Activated CD4-positive, alpha-beta T cell treated with anti-CD3 and anti-CD28 coated beads, Interleukin-2, amount 50 U/mL, for 16 hours (primary cell): ENCODE results near the gene TBP.
"Not testable (repeated sequence)": the region's sequence is repeated elsewhere in the genome, so short reads cannot be mapped to it uniquely, and the experiment has no call there.

ENCODE experiments used
- DNase-seq: peaks from one replicate; pipeline ENCODE4 v3.0.0-alpha.2; 2020

TBP gene

GRCh38 chr6:170536671-170537070 is 17.5 kb upstream of the TBP start:
- no peak for DNase-seq

DNA sequence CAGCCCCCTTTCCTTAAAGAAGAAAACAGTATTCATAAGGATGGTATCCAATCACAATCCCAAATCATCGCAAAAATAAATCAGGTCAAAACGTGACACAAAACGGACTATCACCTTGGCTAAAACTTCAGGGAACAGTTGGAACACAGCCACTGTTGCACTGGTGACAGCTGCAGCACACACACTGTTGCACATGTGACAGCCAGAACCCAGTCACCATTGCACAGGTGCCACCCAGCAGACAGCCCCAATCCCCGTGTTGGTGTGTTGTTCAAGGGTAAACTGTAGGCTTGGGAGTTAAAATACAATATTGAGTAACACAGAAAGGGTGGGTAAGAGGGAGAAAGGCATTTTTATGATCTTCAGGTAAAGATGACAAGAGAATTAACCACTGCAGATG is 16.8 kb upstream of the TBP start:
- no peak for DNase-seq

GRCh38 chr6:170542031-170542719 is 12.0 kb upstream of the TBP start:
- DNase-seq: no peak

DNA sequence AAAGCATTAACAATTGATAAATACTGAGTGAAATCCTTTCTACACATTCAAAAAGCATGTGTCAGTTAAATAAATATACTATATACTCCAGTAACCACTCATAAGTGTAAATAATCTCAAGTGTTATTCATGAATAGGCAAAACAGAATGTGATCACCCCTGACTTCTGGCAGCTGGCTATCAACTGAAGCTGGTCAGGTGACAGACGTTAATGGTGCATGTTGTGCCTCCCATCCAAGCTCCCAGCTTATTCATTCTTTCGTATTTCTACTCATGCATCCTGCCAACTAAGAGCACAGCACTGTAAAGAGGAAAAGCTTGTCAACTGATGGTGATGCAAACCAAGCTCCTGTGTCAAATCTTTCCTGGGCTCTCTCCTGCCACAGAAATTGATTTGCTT is 8.8 kb upstream of the TBP start:
- DNase-seq: no peak

GRCh38 chr6:170552765-170553533 is 1.2 kb upstream of the TBP start, which contains the start of gene PSMB1:
TSS of gene PSMB1 (minus strand) at chr6:170553307. CDS start at chr6:170553242, 65 bp downstream.
- DNase-seq: peak; percentile 92

DNA sequence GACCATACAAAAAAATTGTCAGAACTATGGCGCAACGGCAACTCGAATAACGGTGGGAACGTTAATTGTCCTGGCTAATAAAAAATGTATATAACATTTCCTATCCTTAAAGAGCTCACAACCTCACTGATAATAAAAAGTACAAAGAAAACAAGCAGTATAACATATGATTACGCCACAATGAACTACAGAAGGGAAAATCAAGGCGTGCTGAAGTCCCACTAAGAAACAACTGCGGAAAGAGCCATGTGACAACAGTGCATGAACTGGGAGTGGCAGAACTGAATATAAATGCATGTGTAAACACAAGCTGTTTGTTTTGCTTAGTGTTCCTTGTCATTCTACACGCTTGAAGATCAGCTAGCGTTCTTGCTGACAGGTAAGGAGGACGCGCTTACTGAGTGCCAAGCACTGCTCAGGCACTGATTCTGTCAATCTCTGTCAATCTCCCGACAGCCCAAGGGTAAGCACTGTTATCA is 596 bp upstream of the TBP start:
- no peak for DNase-seq

GRCh38 chr6:170554796-170555137 is 598 bp downstream of the TBP start:
- peak; percentile 9 for DNase-seq

- DNase-seq: no peak
Observed at GRCh38 chr6:170555305-170555704, 1.1 kb downstream of the TBP start.

- no peak for DNase-seq
Observed at GRCh38 chr6:170561555-170561954, 7.4 kb downstream of the TBP start.

DNA sequence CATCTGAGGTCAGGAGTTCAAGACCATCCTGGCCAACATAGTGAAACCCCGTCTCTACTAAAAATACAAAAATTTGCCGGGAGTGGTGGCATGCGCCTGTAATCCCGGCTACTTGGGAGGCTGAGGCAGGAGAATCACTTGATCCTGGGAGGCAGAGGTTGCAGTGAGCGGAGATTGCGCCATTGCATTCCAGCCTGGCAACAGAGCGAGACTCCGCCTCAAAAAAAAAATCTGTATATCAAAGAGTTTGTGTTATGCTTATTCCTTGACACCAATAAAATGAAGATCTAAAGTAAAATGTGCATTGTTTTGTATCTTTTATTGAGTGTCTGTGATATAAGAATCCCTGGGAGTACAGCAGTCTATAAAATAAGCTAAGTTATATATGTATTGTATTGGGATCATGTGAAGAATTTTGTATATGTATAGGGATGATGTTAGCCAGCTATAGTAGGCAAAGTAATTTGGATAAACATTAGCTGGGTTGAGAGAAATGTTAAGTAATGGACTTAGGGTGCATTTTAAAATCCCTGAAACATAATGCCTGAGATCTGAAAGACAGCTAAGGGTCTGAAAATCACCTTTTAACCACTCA is 10.9 kb downstream of the TBP start:
- DNase-seq: no peak

DNA sequence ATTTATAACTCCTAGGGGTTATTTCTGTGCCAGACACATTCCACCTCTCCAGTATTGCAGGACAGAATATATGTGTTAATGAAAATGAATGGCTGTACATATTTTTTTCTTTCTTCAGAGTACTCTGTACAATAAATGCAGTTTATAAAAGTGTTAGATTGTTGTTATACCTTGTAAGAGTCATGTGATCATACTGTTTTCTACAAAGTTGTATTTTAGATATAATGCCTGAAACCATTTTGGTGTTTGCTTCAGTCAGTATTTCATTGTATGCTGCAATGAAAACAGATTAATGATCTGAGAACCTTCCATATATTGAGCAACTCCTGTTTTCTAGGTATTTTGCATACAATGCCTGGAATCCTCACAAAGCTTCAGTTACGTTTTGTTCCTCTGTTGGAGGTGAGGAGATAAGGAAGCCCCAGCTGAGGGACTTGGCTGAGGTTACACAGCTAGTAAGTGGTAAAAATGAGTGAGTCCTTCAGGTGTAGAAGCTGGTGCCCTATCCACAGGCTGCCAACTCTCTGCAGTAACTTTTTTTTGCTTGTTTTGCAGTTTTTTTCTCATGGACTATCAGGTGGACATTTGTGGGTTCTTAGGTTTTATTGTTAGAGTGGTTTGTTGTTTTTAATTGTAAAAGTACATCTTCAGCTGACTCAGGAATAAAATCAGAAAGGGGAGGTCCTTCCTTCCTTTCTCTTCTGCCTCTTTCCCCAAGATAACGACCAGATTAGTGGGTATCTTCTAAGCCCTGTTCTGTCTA is 18.7 kb downstream of the TBP start:
- no peak for DNase-seq

GRCh38 chr6:170575250-170575649 is 21.1 kb downstream of the TBP start:
- DNase-seq: no peak

DNA sequence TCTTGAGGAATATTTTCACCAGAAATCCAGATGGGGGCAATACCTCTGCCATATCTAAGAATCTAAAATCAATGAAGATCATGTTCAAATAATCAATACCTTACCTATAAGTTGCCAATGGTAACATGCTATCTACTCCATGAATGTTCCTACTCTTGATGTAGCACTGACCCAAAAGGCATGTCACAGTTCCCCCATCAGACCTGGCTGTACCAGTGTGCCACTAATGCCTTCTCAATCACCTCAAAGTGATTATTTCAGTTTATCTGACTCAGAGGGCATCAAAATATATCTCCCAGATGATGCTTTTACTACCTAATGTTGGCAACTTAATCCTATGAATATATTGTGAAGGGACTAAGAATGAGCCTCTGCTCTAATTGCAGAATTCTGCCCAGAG is 24.7 kb downstream of the TBP start:
- DNase-seq: no peak

DNA sequence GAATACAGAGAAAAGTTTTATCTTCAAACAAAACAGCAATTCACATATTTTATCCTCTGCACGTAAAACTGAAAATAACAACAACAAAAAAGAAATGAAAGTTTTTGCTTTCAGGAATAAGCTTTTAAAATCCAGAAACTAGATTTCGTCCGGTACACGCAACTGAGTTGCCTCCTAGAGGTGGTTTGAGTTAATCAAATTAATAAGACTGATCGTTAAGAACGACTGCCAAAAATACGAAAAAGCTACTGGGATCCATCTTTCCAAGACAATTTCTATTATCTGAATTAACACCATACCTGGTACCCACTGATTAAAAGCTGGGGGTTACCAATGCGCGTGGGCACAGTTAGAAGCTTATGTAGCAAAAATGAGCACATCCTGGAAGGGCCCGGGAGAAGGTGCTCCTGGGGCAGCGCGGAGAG is 29.6 kb downstream of the TBP start:
- peak; percentile 10 for DNase-seq

- peak; percentile 96 for DNase-seq
Observed at GRCh38 chr6:170584181-170584953, 30.2 kb downstream of the TBP start, which contains the start of gene PDCD2. TSS of gene PDCD2 (minus strand) at chr6:170584637. CDS start at chr6:170584581, 56 bp downstream.

DNA sequence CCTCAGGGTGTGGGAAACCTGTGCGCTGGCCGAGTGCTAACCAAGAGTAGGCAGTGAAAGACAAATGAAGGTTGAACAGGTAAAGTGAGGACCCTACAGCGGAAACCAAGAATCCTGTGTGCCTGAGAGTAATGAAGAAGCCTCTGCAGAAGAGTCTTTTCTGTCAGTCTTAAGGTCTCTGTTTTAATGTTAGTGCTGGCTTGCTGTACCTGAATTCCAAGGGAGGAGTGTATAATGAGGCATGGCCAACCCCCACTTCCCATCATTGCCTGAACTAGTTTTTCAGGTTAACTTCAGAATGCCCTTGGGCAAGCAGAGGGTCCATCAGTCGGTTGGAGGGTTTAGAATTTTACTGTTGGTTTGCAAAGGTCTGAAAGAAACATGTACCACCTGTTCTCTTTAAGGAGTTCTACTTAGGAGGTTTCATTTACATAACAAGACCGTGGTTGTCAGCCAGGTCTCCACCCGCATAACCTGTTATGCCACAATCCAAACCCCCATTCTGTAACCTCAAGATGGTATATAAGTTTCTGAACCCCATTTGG is 30.9 kb downstream of the TBP start:
- no peak for DNase-seq

GRCh38 chr6:170590725-170591124 is 36.6 kb downstream of the TBP start:
- no peak for DNase-seq

DNA sequence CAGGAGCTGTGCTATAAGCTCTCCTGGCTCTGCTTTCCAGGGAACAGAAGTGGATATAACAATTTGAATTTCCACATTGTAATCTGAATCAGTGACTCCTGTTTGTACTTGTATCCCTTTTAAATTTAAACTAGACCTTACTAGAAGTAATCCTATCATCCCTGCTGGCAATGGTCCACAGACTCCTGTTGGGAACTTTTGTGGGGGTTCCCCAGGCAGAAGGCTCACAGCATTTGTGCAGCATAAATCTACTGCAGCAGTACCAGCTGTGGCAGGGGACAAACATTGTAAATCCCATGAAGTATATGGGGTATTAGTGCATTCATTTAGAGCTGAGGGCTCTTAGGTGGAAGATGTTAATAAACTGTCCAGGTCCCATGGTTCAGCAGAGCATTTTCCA is 42.3 kb downstream of the TBP start:
- no peak for DNase-seq

- no peak for DNase-seq
Observed at GRCh38 chr6:170597278-170597677, 43.1 kb downstream of the TBP start.

DNA sequence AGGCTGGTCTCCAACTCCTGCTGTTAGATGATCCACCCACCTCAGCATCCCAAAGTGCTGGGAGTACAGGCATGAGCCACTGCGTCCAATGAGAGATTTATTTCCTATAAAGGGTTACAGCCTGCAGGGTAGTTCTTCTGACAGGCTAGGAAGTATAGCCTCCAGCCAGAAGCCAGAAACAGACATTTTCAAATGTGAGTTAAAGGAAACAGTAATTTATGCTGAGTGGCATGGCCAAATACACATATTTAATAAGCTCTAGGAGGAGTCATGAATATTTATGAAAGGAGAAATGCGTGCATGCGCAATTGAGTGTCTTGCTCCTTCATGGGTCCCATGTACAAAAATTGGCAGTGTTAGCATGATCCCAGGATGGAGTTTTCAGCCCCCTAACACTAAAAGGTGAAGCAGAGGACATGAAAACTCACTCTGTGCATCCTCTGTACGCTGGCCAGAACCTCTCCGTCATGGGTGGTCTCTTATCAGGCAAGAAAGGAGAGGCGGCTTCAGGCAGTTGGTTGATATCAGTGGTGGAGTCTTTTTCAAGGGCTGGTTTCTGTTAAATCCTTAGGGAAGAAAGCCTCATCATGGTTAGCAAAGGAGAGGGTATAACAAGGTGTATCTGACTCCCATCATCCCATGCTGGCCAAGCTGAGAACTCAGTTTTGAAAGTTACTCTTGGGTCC is 51.5 kb downstream of the TBP start:
- no peak for DNase-seq

DNA sequence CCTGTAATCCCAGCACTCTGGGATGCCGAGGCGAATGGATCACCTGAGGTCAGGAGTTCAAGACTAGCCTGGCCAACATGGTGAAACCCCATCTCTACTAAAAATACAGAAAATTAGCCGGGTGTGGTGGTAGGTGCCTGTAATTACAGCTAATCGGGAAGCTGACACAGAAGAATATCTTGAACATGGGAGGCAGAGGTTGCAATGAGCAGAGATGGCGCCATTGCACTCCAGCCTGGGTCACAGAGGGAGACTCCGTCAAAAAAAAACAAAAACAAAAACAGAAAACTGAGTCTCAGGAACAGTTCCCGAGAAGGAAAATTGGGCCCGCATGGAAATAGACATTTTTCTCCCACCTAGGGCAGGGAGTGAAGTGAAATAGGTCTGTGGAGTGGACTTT is 55.1 kb downstream of the TBP start:
- DNase-seq: not testable (repeated sequence)
